B cell (primary cell): ENCODE data around the gene ZNF652. TPM values are rescaled to one million over a fixed set of nuclear protein-coding genes. Genes with fewer than 3 reads are reported as not detected.

Experiments used
- ATAC-seq: fragments of 200-7000 bp; cut with Tn5 transposase; one replicate; pipeline ENCODE4 v1.10.0; 2021; ENCODE audit warnings: low read depth, mild to moderate bottlenecking, moderate number of reproducible peaks, moderate library complexity
- CTCF ChIA-PET: fragments of 350-600 bp; sonication (Branson Sonifier 250); formaldehyde crosslinking; loops from one replicate; lab custom pipeline; 2021; ENCODE audit warnings: antibody characterized with exemption, inconsistent platforms; lab: Charles Lee
- POLR2A ChIA-PET: fragments of 350-600 bp; sonication (Branson Sonifier 250); formaldehyde crosslinking; loops from one replicate; lab custom pipeline; 2021; ENCODE audit warnings: antibody characterized with exemption; lab: Charles Lee
- DNase-seq: peaks from one replicate; pipeline ENCODE4 v3.0.0; 2013
- H2AFZ ChIP-seq: 2 replicates; pipeline ENCODE4 v1.6.1; 2012; ENCODE audit warnings: mild to moderate bottlenecking, low read depth, low read length; ENCODE audit not compliant: insufficient read depth, poor library complexity, severe bottlenecking
- H3K27ac ChIP-seq, 2 donors: 1 replicate in 1 of 2; 2 replicates in 1 of 2; pipeline ENCODE4 v1.5.1; 2012 to 2013; ENCODE audit warnings: low read length in 2 of 2, mild to moderate bottlenecking in 2 of 2, moderate library complexity in 1 of 2
- H3K27me3 ChIP-seq, 4 experiments: fragments of 200-600 bp in 1 of 4; sonication (generic) in 1 of 4; replicated peaks in 1 of 4; 1 replicate in 2 of 4; 2 replicates in 2 of 4; pipeline versions ENCODE4 v1.6.1 to v1.7.0; 2013 to 2016; ENCODE audit warnings: low read length in 3 of 4, mild to moderate bottlenecking in 2 of 4, mixed read lengths in 1 of 4, moderate library complexity in 1 of 4; ENCODE audit not compliant: insufficient read depth in 4 of 4, control insufficient read depth in 3 of 4; ENCODE audit errors: control extremely low read depth in 1 of 4
- H3K36me3 ChIP-seq, 2 experiments: replicated peaks in 1 of 2; 1 replicate in 1 of 2; 2 replicates in 1 of 2; pipeline versions ENCODE4 v1.6.1 to v1.7.1; 2013; ENCODE audit warnings: low read length in 1 of 2; ENCODE audit not compliant: insufficient read depth in 2 of 2, control insufficient read depth in 1 of 2; ENCODE audit errors: control extremely low read depth in 1 of 2, extremely low read depth in 1 of 2
- H3K4me1 ChIP-seq, 2 donors: fragments of 200-600 bp in 1 of 2; sonication (generic) in 1 of 2; 1 replicate in 1 of 2; 2 replicates in 1 of 2; pipeline versions ENCODE4 v1.5.1 to v1.6.1; 2013 to 2017; ENCODE audit warnings: low read length in 2 of 2; ENCODE audit not compliant: control insufficient read depth in 2 of 2, insufficient read depth in 2 of 2
- H3K4me2 ChIP-seq: replicated peaks from 2 replicates; pipeline ENCODE3; 2012; ENCODE audit warnings: mild to moderate bottlenecking, low read depth, low read length; ENCODE audit not compliant: poor library complexity, severe bottlenecking
- H3K4me3 ChIP-seq, 5 experiments: fragments of 200-600 bp in 1 of 5; sonication (generic) in 1 of 5; 1 replicate in 3 of 5; 2 replicates in 2 of 5; pipeline versions ENCODE4 v1.5.1 to v1.7.0; 2011 to 2016; ENCODE audit warnings: low read length in 4 of 5, mild to moderate bottlenecking in 4 of 5, low read depth in 2 of 5, control low read depth in 1 of 5, moderate library complexity in 1 of 5; ENCODE audit not compliant: insufficient read depth in 1 of 5; ENCODE audit errors: control extremely low read depth in 1 of 5, extremely low read depth in 1 of 5
- H3K79me2 ChIP-seq: fragments of 200-600 bp; sonication (generic); one replicate; pipeline ENCODE4 v1.6.0; 2016; ENCODE audit warnings: low read length; ENCODE audit not compliant: control insufficient read depth, insufficient read depth
- H3K9ac ChIP-seq: fragments of 200-600 bp; sonication (generic); 2 replicates; pipeline ENCODE4 v1.6.1; 2017; ENCODE audit warnings: mild to moderate bottlenecking, low read length, moderate library complexity
- H3K9me3 ChIP-seq, 3 donors: one replicate each; pipeline versions ENCODE4 v1.6.1 to v1.7.1; 2013; ENCODE audit warnings: low read length in 2 of 3; ENCODE audit not compliant: control insufficient read depth in 2 of 3, insufficient read depth in 1 of 3; ENCODE audit errors: control extremely low read depth in 1 of 3
- H4K20me1 ChIP-seq: 2 replicates; pipeline ENCODE4 v1.6.0; 2012; ENCODE audit warnings: mild to moderate bottlenecking, low read length; ENCODE audit not compliant: insufficient read depth, control insufficient read depth, poor library complexity, severe bottlenecking
- H3K27ac Mint-ChIP-seq: one replicate; pipeline ENCODE4 v1.8.0; 2021; ENCODE audit warnings: mixed read lengths
- H3K27me3 Mint-ChIP-seq: one replicate; pipeline ENCODE4 v1.8.0; 2021; ENCODE audit warnings: mixed read lengths
- H3K4me1 Mint-ChIP-seq: one replicate; pipeline ENCODE4 v1.8.0; 2021; ENCODE audit warnings: mixed read lengths
- H3K4me3 Mint-ChIP-seq: one replicate; pipeline ENCODE4 v1.8.0; 2021; ENCODE audit warnings: mixed read lengths
- H3K9me3 Mint-ChIP-seq: one replicate; pipeline ENCODE4 v1.8.0; 2022; ENCODE audit warnings: mixed read lengths; ENCODE audit not compliant: insufficient read depth
- EZH2 ChIP-seq: IDR thresholded peaks from 2 replicates; pipeline ENCODE4 v1.6.1; 2012; ENCODE audit warnings: borderline replicate concordance, low read depth, mild to moderate bottlenecking, moderate library complexity, low read length; ENCODE audit not compliant: insufficient read depth, poor library complexity, severe bottlenecking
- WGBS: methylation state at CpG from one replicate; pipeline ENCODE4 v1.1.5; 2013; ENCODE audit warnings: missing lambda C conversion rate; ENCODE audit not compliant: insufficient coverage; 5-methylcytosine and 5-hydroxymethylcytosine counted together
- intact Hi-C: fragments of 100-400 bp; cut with micrococcal nuclease; formaldehyde crosslinking; loops from one replicate; pipeline ENCODE4 v1.10.0; 2022
- polyA plus RNA-seq: library from polyadenylated mRNA; depleted of rRNA; stranded (reverse); fragments of >200 nt; gene quantifications from 2 replicates; pipeline ENCODE4 v1.2.3, GENCODE V29; 2012
- total RNA-seq, 2 donors: library from RNA; stranded (reverse); fragments of 120-200 nt in 1 of 2; gene quantifications; 1 replicate in 1 of 2; 2 replicates in 1 of 2; pipeline versions ENCODE4 v1.2.3 to v1.2.4, GENCODE V29; 2013 to 2022
- TF ChIP-seq, protein P1 (sequence below): fragments of 200-600 bp; IDR thresholded peaks from one replicate; pipeline ENCODE4 v1.8.0; 2022; ENCODE audit warnings: antibody characterized with exemption, mild to moderate bottlenecking

The ZNF652 gene
- total and polyA plus RNA-seq, 2 donors (not counting 1 experiment from before 2014, with no cell fraction given) = 19.4 to 86.2 TPM

DNA sequence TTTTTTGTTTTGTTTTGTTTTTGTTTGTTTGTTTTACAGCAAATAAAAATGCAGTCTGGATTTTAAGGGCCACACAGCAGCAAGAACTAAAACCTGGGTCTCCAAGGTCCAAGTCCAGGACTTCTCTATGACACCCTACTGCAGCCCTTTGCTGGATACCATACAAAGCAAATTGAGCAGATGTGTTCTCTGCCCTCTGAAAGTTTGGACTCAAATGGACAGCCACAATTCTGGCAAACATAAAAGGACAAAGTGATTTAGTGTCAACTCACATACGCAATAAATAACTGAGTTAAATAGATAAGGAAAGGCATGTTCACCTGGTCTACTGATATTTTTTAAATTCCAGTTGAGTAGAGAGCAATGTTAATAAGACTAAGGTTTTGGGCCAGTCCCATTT is 7.7 kb upstream of the ZNF652 start:
- H3K4me3 ChIP-seq = no peak overlapping the region
- H3K9me3 Mint-ChIP-seq = no peaks in the 10 kb centered on the region
- no peaks in the 10 kb centered on the region for H3K27me3 ChIP-seq
- H3K36me3 ChIP-seq = no peaks in the 10 kb centered on the region
- H3K79me2 ChIP-seq = no peaks in the 10 kb centered on the region
- no peak overlapping the region for H3K27ac ChIP-seq
- no peak for ATAC-seq
- H3K4me2 ChIP-seq = no peak overlapping the region
- ChIA-PET CTCF (interaction anchor here (1.5 to 4.1 kb wide), 5 partner anchors 12 to 53 kb away, joined by 5 to 70 read pairs (median 15); no protein-coding TSS in a partner anchor), POLR2A (interaction anchor here (0.6 kb wide), 1 partner anchor 28 kb away, joined by 3 read pairs; no protein-coding TSS in a partner anchor)
- no CpG with 5 or more reads among the region's 1 CpG for WGBS
- H3K27ac Mint-ChIP-seq = peak overlapping the region; percentile 74
- no peak for DNase-seq
- peaks cover 64% of the 10 kb centered on the region for H3K4me1 Mint-ChIP-seq
- intact Hi-C loops = no loop called here
- no peaks in the 10 kb centered on the region for H3K9me3 ChIP-seq
- no peak overlapping the region for H2AFZ ChIP-seq
- H3K27me3 Mint-ChIP-seq = no peaks in the 10 kb centered on the region
- H4K20me1 ChIP-seq = no peaks in the 10 kb centered on the region
- H3K4me1 ChIP-seq = peaks cover 45 to 47% of the 10 kb centered on the region in 2 donors
- TF ChIP-seq EZH2 = no peak
- TF ChIP-seq, protein P1, sequence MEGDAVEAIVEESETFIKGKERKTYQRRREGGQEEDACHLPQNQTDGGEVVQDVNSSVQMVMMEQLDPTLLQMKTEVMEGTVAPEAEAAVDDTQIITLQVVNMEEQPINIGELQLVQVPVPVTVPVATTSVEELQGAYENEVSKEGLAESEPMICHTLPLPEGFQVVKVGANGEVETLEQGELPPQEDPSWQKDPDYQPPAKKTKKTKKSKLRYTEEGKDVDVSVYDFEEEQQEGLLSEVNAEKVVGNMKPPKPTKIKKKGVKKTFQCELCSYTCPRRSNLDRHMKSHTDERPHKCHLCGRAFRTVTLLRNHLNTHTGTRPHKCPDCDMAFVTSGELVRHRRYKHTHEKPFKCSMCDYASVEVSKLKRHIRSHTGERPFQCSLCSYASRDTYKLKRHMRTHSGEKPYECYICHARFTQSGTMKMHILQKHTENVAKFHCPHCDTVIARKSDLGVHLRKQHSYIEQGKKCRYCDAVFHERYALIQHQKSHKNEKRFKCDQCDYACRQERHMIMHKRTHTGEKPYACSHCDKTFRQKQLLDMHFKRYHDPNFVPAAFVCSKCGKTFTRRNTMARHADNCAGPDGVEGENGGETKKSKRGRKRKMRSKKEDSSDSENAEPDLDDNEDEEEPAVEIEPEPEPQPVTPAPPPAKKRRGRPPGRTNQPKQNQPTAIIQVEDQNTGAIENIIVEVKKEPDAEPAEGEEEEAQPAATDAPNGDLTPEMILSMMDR = no peak
- no peak overlapping the region for H3K9ac ChIP-seq
- H3K4me3 Mint-ChIP-seq = no peak overlapping the region

DNA sequence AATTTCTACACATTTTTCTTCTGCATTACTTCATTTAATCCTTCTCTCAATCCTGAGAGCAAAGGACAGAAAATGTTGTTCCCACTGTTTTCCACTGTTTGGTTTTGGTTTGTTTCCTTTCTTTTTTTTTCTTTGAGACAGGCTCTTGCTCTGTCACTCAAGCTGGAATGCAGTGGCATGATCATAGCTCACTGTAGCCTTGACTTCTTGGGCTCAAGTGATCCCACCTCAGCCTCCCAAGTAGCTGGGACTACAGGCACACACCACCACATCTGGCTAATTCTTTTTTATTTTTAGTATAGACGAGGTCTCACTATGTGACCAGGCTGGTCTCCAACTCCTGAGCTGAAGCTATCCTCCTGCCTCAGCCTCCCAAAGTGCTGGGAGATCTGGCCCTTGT is 7.0 kb upstream of the ZNF652 start:
- Histone ChIP-seq H3K9ac (no peak overlapping the region), H3K27ac (peak overlapping the region in 1 of 2 donors; percentile 48), H3K4me3 (no peak overlapping the region), H3K4me2 (no peak overlapping the region), H3K9me3 (no peaks in the 10 kb centered on the region), H3K79me2 (no peaks in the 10 kb centered on the region), H4K20me1 (no peaks in the 10 kb centered on the region), H3K27me3 (no peaks in the 10 kb centered on the region), H3K36me3 (no peaks in the 10 kb centered on the region), H2AFZ (no peak overlapping the region), H3K4me1 (peaks cover 44 to 45% of the 10 kb centered on the region in 2 donors)
- no peak for DNase-seq
- TF ChIP-seq EZH2 = no peak
- TF ChIP-seq, protein P1 = no peak
- Mint-ChIP-seq H3K27ac (peak overlapping the region; percentile 59), H3K4me1 (peaks cover 67% of the 10 kb centered on the region), H3K4me3 (no peak overlapping the region), H3K27me3 (no peaks in the 10 kb centered on the region), H3K9me3 (no peaks in the 10 kb centered on the region)
- POLR2A ChIA-PET = no interaction called here
- WGBS = no CpG with 5 or more reads among the region's 1 CpG
- no peak for ATAC-seq
- CTCF ChIA-PET = interaction anchor here (0.7 to 6.6 kb wide), 13 partner anchors 8 to 57 kb away, joined by 3 to 70 read pairs (median 8); no protein-coding TSS in a partner anchor
- intact Hi-C loops = no loop called here
